Prostate gland (tissue), 2 donors: ENCODE measurements around the gene ZNF354C. TPM values are rescaled to one million over a fixed set of nuclear protein-coding genes. Genes with fewer than 3 reads are reported as not detected.

Source experiments
- DNase-seq: peaks from one replicate; pipeline ENCODE4 v3.0.0-alpha.2; 2019; ENCODE audit warnings: low spot score
- H3K27ac ChIP-seq, 2 donors: fragments of 200-600 bp; sonication (generic); 2 replicates each; pipeline ENCODE4 v1.5.1; 2017 to 2019
- H3K27me3 ChIP-seq: fragments of 200-600 bp; sonication (generic); replicated peaks from 2 replicates; pipeline ENCODE4 v1.5.1; 2019; ENCODE audit not compliant: insufficient read depth
- H3K36me3 ChIP-seq, 2 donors: fragments of 200-600 bp; sonication (generic); 1 replicate in 1 of 2; 2 replicates in 1 of 2; pipeline versions ENCODE4 v1.5.1 to v1.8.1; 2017 to 2019
- H3K4me1 ChIP-seq: fragments of 200-600 bp; sonication (generic); replicated peaks from 2 replicates; pipeline ENCODE4 v1.5.1; 2019
- H3K4me3 ChIP-seq, 2 donors: fragments of 200-600 bp; sonication (generic); 2 replicates each; pipeline ENCODE4 v1.5.1; 2017 to 2019
- H3K9me3 ChIP-seq: fragments of 200-600 bp; sonication (generic); 2 replicates; pipeline ENCODE4 v1.5.1; 2017
- CTCF ChIP-seq, 4 experiments: fragments of 200-600 bp in 2 of 4; fragments of 450-650 bp in 2 of 4; sonication (generic) in 2 of 4; IDR thresholded peaks; 1 replicate in 3 of 4; 2 replicates in 1 of 4; pipeline ENCODE4 v1.5.1; 2016 to 2019; ENCODE audit warnings: antibody characterized with exemption in 4 of 4, mild to moderate bottlenecking in 2 of 4, moderate library complexity in 2 of 4
- POLR2A ChIP-seq: fragments of 450-650 bp; IDR thresholded peaks from one replicate; pipeline ENCODE4 v1.6.1; 2016; ENCODE audit warnings: antibody characterized with exemption, mild to moderate bottlenecking
- POLR2AphosphoS5 ChIP-seq: sonication (generic); formaldehyde crosslinking; IDR thresholded peaks from one replicate; pipeline ENCODE4 v1.6.1; 2017; ENCODE audit warnings: antibody characterized with exemption
- WGBS: methylation state at CpG from one replicate; pipeline ENCODE4 v1.1.5; 2018; 5-methylcytosine and 5-hydroxymethylcytosine counted together
- intact Hi-C: fragments of 100-400 bp; cut with DNase I; formaldehyde crosslinking; loops from one replicate; pipeline ENCODE4 v1.14.2; 2022
- total RNA-seq, 2 donors: library from RNA; depleted of rRNA; stranded (reverse); fragments of >200 nt; gene quantifications; one replicate each; pipeline ENCODE4 v1.1.0, GENCODE V29; 2016

The ZNF354C gene
- total RNA-seq, 2 donors from 2014 or later, result 5.7 to 6.5 TPM

DNA sequence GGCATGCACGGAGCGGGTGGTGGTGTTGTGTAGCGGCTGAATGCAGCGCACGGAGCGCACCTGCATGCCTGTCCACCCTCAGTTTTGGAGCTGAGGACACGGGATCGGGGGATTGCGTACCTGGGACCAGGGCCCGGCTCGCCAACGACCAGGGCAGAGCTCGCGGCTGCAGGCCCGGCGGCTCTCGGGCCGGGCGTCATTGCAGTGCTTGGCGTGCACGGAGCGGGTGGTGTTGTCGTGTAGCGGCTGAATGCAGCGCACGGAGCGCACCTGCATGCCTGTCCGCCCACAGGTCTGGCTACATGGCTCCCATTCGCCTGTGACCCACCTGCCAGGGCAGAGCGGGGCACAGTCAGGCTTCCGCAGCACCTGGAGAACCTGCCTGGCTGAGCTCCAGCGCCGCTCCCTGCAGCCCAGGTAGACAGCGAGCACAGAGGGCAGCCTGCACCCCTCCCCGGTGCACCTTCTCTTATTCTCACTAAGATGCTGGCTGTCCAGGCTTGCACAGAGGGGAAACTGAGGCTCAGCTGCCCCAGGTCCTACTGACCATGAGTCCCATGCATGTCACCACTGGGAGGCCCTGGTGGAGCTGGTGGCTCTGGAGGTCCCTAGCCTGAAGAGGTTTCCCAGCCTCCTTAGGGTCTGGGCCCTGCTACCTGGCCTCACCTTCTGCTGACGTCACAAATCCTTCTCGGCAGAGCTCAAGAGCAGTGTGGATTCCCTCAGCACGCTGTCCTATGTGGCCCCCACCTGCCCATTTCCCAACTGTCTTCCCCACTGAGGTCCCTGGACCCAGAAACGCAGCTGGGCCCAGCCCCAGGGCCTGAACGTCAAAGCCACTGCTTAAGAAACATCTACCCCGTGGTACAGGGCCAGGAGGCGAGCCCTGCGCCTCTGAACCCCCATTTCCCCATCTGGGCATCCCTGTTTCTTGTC lies 64.9 kb downstream of the ZNF354C start:
- 87% methylated on average over 43 of the region's 43 CpGs for WGBS
- H3K4me3 ChIP-seq, result no peak overlapping the region
- H3K4me1 ChIP-seq, result no peaks in the 10 kb centered on the region
- TF ChIP-seq CTCF (IDR thresholded peaks at IDR 0.05) (no peak), POLR2AphosphoS5 (no peak), POLR2A (no peak)
- H3K36me3 ChIP-seq, result no peaks in the 10 kb centered on the region
- H3K27me3 ChIP-seq, result no peaks in the 10 kb centered on the region
- no peak overlapping the region for H3K27ac ChIP-seq
- intact Hi-C loops, result no loop called here
- H3K9me3 ChIP-seq, result no peaks in the 10 kb centered on the region
- DNase-seq, result no peak

GRCh38 chr5:179125789-179126505 lies 65.8 kb downstream of the ZNF354C start:
- WGBS, result 90% methylated on average over 21 of the region's 25 CpGs
- H3K9me3 ChIP-seq, result no peaks in the 10 kb centered on the region
- H3K36me3 ChIP-seq, result no peaks in the 10 kb centered on the region

DNA sequence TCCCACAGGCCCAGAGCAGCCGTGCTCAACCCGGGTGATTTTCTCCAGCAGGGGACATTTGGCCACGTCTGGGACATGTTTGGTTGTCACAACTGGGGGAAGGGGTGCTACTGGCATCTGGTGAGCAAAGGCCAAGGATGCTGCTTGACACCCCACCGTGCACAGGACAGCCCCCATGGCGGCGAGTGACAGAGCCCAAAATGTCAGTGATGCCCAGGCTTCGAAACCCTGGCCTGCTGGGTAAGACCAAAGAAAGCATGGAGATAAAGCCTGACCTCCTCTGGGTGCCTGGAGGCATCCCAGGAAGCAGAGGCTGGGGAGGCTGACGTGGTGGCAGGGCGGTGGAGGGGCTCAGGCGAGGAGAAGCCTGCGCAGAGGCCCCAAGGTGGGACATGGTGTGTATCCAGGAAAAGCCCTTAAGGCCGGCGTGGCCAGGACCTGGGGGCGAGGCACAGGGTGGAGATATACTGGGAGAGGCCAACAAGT lies 66.4 kb downstream of the ZNF354C start:
- intact Hi-C loops, result no loop called here
- H3K9me3 ChIP-seq, result no peaks in the 10 kb centered on the region
- 92% methylated on average over 14 of the region's 14 CpGs for WGBS
- no peak for DNase-seq
- no peaks in the 10 kb centered on the region for H3K36me3 ChIP-seq
- H3K27ac ChIP-seq, result no peak overlapping the region
- H3K4me1 ChIP-seq, result no peaks in the 10 kb centered on the region
- H3K27me3 ChIP-seq, result no peaks in the 10 kb centered on the region
- no peak overlapping the region for H3K4me3 ChIP-seq
- TF ChIP-seq POLR2A, result no peak
- no peak for TF ChIP-seq POLR2AphosphoS5
- no peak for TF ChIP-seq CTCF (IDR thresholded peaks at IDR 0.05)

More at GRCh38 chr5:179125789-179126505, 65.8 kb downstream of the ZNF354C start:
- H3K4me3 ChIP-seq, result no peak overlapping the region
- no peaks in the 10 kb centered on the region for H3K4me1 ChIP-seq
- no peak for TF ChIP-seq POLR2A
- TF ChIP-seq POLR2AphosphoS5, result no peak
- TF ChIP-seq CTCF (IDR thresholded peaks at IDR 0.05), result no peak
- H3K27me3 ChIP-seq, result no peaks in the 10 kb centered on the region
- intact Hi-C loops, result no loop called here
- DNase-seq, result no peak
- no peak overlapping the region for H3K27ac ChIP-seq

DNA sequence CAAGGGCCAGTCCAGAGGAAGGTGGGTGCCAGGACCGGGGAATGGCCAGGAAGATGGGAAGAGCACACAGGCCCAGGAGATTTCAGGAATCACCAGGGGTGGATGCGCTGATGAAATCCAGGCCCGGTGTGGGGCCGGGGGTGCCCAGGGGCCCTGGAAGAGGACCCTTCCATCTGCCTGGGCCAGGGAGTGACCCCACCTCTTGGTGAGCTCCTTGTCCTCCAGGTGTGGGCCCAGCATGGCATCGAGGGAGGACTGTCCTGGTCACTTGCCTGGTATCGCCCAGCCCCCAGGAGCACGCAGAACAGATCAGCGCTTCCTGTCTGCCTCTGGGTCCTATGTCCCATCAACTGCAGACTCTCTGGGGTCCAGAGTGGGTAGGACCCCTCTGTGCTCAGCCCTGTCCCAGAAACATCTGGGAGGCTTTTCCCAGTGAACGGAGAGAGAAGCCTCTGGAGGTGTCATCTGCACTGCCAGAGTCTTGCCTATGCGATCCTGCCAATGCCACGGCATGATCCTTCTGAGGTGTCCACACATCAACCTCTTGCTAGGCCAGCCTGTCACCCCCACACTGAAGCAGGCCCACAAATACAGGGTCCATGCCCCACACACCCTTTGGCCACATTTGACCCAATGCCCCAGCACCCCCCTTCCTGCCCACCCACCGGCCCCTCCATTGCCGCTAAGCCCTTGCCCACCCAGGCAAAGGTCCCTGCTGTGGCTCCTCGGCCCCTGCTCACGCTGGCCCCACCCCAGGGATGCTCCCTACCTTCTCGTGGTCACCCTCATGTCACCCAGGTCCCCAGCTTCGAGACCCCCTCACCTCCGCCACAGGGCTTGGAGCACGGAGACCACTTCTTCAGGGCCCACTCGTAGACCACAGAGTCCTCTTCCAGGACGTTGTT lies 67.2 kb downstream of the ZNF354C start:
- Histone ChIP-seq H3K4me3 (no peak overlapping the region), H3K9me3 (no peaks in the 10 kb centered on the region), H3K27ac (no peak overlapping the region), H3K27me3 (no peaks in the 10 kb centered on the region), H3K36me3 (no peaks in the 10 kb centered on the region), H3K4me1 (no peaks in the 10 kb centered on the region)
- no peak for TF ChIP-seq CTCF (IDR thresholded peaks at IDR 0.05)
- TF ChIP-seq POLR2A, result no peak
- no peak for TF ChIP-seq POLR2AphosphoS5
- WGBS, result 92% methylated on average over 21 of the region's 21 CpGs
- intact Hi-C loops, result no loop called here
- no peak for DNase-seq
